H1 (cell line): ENCODE results near the gene DAPL1. TPM values are rescaled to one million over a fixed set of nuclear protein-coding genes. Genes with fewer than 3 reads are reported as not detected.
A peak's percentile ranks its signal among the peaks of the same experiment; 100 is the strongest.

Experiments used
- CTCF ChIA-PET: fragments of 300-600 bp; sonication (Branson Sonifier 250); formaldehyde crosslinking; loops from one replicate; lab custom pipeline; 2021; ENCODE audit not compliant: partially characterized antibody; lab: Charles Lee
- POLR2A ChIA-PET: fragments of 300-600 bp; sonication (Branson Sonifier 250); formaldehyde crosslinking; loops from one replicate; lab custom pipeline; 2021; ENCODE audit warnings: inconsistent platforms; ENCODE audit not compliant: partially characterized antibody; lab: Charles Lee
- DNase-seq, 2 experiments: peaks; one replicate each; pipeline versions ENCODE4 v3.0.0 to v3.0.0-alpha.2; 2010 to 2022; ENCODE audit warnings: low spot score in 2 of 2, low read depth in 1 of 2, mixed read lengths in 1 of 2
- FAIRE-seq: peaks from 2 replicates; lab custom pipeline; 2011; peaks lifted over from hg19 to GRCh38; lab: Jason Lieb, UNC
- H2AFZ ChIP-seq: 2 replicates; pipeline ENCODE4 v1.8.1; 2012; ENCODE audit warnings: low read length, inconsistent platforms
- H2AK5ac ChIP-seq: 2 replicates; pipeline ENCODE4 v1.6.1; 2013; ENCODE audit warnings: low read depth, low read length
- H2BK120ac ChIP-seq: replicated peaks from 2 replicates; pipeline ENCODE3; 2013; ENCODE audit warnings: low read depth, low read length, inconsistent platforms
- H2BK12ac ChIP-seq: 2 replicates; pipeline ENCODE4 v1.6.1; 2013; ENCODE audit warnings: low read depth, low read length
- H2BK15ac ChIP-seq: 2 replicates; pipeline ENCODE4 v1.6.1; 2013; ENCODE audit warnings: low read length
- H2BK20ac ChIP-seq: 2 replicates; pipeline ENCODE4 v1.6.1; 2013; ENCODE audit warnings: low read length
- H2BK5ac ChIP-seq: 2 replicates; pipeline ENCODE4 v1.6.1; 2013; ENCODE audit warnings: low read depth, low read length
- H3K14ac ChIP-seq: 2 replicates; pipeline ENCODE4 v1.6.1; 2013; ENCODE audit warnings: inconsistent platforms; ENCODE audit not compliant: insufficient read length
- H3K18ac ChIP-seq: 2 replicates; pipeline ENCODE4 v1.6.1; 2013; ENCODE audit warnings: low read length; ENCODE audit errors: extremely low read depth
- H3K23ac ChIP-seq: 2 replicates; pipeline ENCODE4 v1.6.1; 2013; ENCODE audit warnings: inconsistent platforms; ENCODE audit not compliant: insufficient read length
- H3K23me2 ChIP-seq: 2 replicates; pipeline ENCODE4 v1.6.1; 2013; ENCODE audit warnings: low read depth, low read length
- H3K27ac ChIP-seq: 2 replicates; pipeline ENCODE4 v1.6.1; 2011; ENCODE audit warnings: low read depth, low read length, inconsistent platforms
- H3K27me3 ChIP-seq, 4 experiments: replicated peaks in 1 of 4; 1 replicate in 1 of 4; 2 replicates in 3 of 4; pipeline versions ENCODE4 v1.6.1 to v1.8.1; 2011 to 2013; ENCODE audit warnings: low read length in 3 of 4, mild to moderate bottlenecking in 3 of 4, inconsistent platforms in 2 of 4, mixed read lengths in 2 of 4, moderate library complexity in 1 of 4; ENCODE audit not compliant: control insufficient read depth in 3 of 4, insufficient read depth in 3 of 4; ENCODE audit errors: extremely low read depth in 1 of 4
- H3K36me3 ChIP-seq, 4 experiments: 2 replicates each; pipeline versions ENCODE4 v1.6.1 to v1.8.1; 2011 to 2013; ENCODE audit warnings: mild to moderate bottlenecking in 4 of 4, low read length in 3 of 4, moderate library complexity in 2 of 4, control low read depth in 1 of 4, inconsistent platforms in 1 of 4; ENCODE audit not compliant: insufficient read depth in 4 of 4, control insufficient read depth in 2 of 4
- H3K4ac ChIP-seq: replicated peaks from 2 replicates; pipeline ENCODE3; 2013; ENCODE audit warnings: low read length, low read depth, mixed read lengths, inconsistent platforms; ENCODE audit not compliant: insufficient read length
- H3K4me1 ChIP-seq, 4 experiments: replicated peaks in 1 of 4; 1 replicate in 1 of 4; 2 replicates in 3 of 4; pipeline versions ENCODE4 v1.6.1 to v1.8.1; 2011 to 2013; ENCODE audit warnings: low read length in 3 of 4, inconsistent platforms in 2 of 4, mixed read lengths in 1 of 4; ENCODE audit not compliant: insufficient read depth in 4 of 4, control insufficient read depth in 3 of 4
- H3K4me2 ChIP-seq, 2 experiments: 2 replicates each; pipeline versions ENCODE4 v1.6.1 to v1.8.1; 2011 to 2013; ENCODE audit warnings: low read depth in 2 of 2, low read length in 2 of 2, control low read depth in 1 of 2, inconsistent platforms in 1 of 2, mild to moderate bottlenecking in 1 of 2; ENCODE audit not compliant: insufficient read depth in 1 of 2
- H3K4me3 ChIP-seq, 4 experiments: fragments of 200-600, 300-600 bp in 1 of 4; sonication (generic), shearing (Covaris generic), sonication (Bioruptor Twin) in 1 of 4; 2 replicates each; pipeline versions ENCODE4 v1.5.1 to v1.8.1; 2011 to 2016; ENCODE audit warnings: low read length in 4 of 4, low read depth in 3 of 4, control low read depth in 2 of 4, inconsistent platforms in 2 of 4, mild to moderate bottlenecking in 2 of 4, mixed read lengths in 1 of 4, moderate library complexity in 1 of 4; ENCODE audit not compliant: insufficient read depth in 2 of 4; ENCODE audit errors: extremely low read depth in 1 of 4
- H3K56ac ChIP-seq: replicated peaks from 2 replicates; pipeline ENCODE3; 2013; ENCODE audit warnings: low read depth, mild to moderate bottlenecking, mixed read lengths, low read length, inconsistent platforms; ENCODE audit not compliant: insufficient read length
- H3K79me1 ChIP-seq: 2 replicates; pipeline ENCODE4 v1.6.1; 2013; ENCODE audit warnings: low read depth, low read length, control low read depth
- H3K79me2 ChIP-seq, 2 experiments: 2 replicates each; pipeline versions ENCODE4 v1.6.1 to v1.8.1; 2012 to 2013; ENCODE audit warnings: low read length in 2 of 2, mild to moderate bottlenecking in 2 of 2, inconsistent platforms in 1 of 2; ENCODE audit not compliant: insufficient read depth in 2 of 2, control insufficient read depth in 1 of 2
- H3K9ac ChIP-seq, 4 experiments: replicated peaks in 1 of 4; 1 replicate in 1 of 4; 2 replicates in 3 of 4; pipeline versions ENCODE4 v1.6.1 to v1.8.1; 2011 to 2013; ENCODE audit warnings: low read depth in 3 of 4, low read length in 3 of 4, control low read depth in 2 of 4, mild to moderate bottlenecking in 2 of 4, moderate library complexity in 2 of 4, inconsistent platforms in 1 of 4; ENCODE audit errors: extremely low read depth in 1 of 4
- H3K9me3 ChIP-seq, 2 experiments: 2 replicates each; pipeline versions ENCODE4 v1.6.1 to v1.8.1; 2012 to 2013; ENCODE audit warnings: mild to moderate bottlenecking in 2 of 2, moderate library complexity in 2 of 2, control low read depth in 1 of 2, inconsistent platforms in 1 of 2, low read depth in 1 of 2, low read length in 1 of 2, mixed read lengths in 1 of 2; ENCODE audit not compliant: insufficient read depth in 2 of 2
- H4K20me1 ChIP-seq, 2 experiments: replicated peaks in 1 of 2; 2 replicates each; pipeline versions ENCODE3 to v1.8.1; 2011 to 2013; ENCODE audit warnings: inconsistent platforms in 2 of 2, low read length in 2 of 2, mild to moderate bottlenecking in 1 of 2; ENCODE audit not compliant: insufficient read depth in 2 of 2, control insufficient read depth in 1 of 2
- H4K5ac ChIP-seq: 2 replicates; pipeline ENCODE4 v1.6.1; 2013; ENCODE audit warnings: low read length, low read depth, mixed read lengths, inconsistent platforms; ENCODE audit not compliant: insufficient read length
- H4K8ac ChIP-seq: 2 replicates; pipeline ENCODE4 v1.8.0; 2013; ENCODE audit warnings: mild to moderate bottlenecking, moderate library complexity, low read length, inconsistent platforms; ENCODE audit not compliant: insufficient read depth; ENCODE audit errors: extremely low read depth
- H4K91ac ChIP-seq: replicated peaks from 2 replicates; pipeline ENCODE3; 2013; ENCODE audit warnings: low read length, mixed read lengths, inconsistent platforms; ENCODE audit not compliant: insufficient read length
- FOSL1 ChIP-seq: IDR thresholded peaks from 2 replicates; pipeline ENCODE4 v1.6.1; 2011; ENCODE audit warnings: mild to moderate bottlenecking, low read depth, low read length, moderate library complexity; ENCODE audit not compliant: insufficient read depth
- GABPA ChIP-seq: IDR thresholded peaks from 2 replicates; pipeline ENCODE4 v1.6.1; 2011; ENCODE audit warnings: mild to moderate bottlenecking, low read length, moderate library complexity, borderline replicate concordance; ENCODE audit not compliant: insufficient read depth
- KDM1A ChIP-seq: fragments of 200-600, 300-600 bp; sonication (generic); IDR thresholded peaks from 2 replicates; pipeline ENCODE4 v1.7.1; 2016; ENCODE audit warnings: mild to moderate bottlenecking, low read length, borderline replicate concordance
- NANOG ChIP-seq: IDR thresholded peaks from 2 replicates; pipeline ENCODE4 v1.6.1; 2011; ENCODE audit warnings: low read length, low read depth, mild to moderate bottlenecking, inconsistent platforms; ENCODE audit not compliant: insufficient read depth, poor library complexity, severe bottlenecking
- RFX5 ChIP-seq: IDR thresholded peaks from 2 replicates; pipeline ENCODE4 v1.6.1; 2011; ENCODE audit warnings: low read depth, low read length, improper control_type of control experiment, borderline replicate concordance
- WGBS, 2 experiments: shearing (Covaris generic) in 1 of 2; methylation state at CpG; one replicate each; pipeline versions ENCODE4 v1.1.6 to v1.1.7; 2013 to 2015; ENCODE audit warnings: low lambda C conversion rate in 2 of 2, mixed read lengths in 2 of 2, inconsistent platforms in 1 of 2, low coverage in 1 of 2, missing lambda C conversion rate in 1 of 2; ENCODE audit not compliant: insufficient replicate concordance in 2 of 2, insufficient coverage in 1 of 2, insufficient read length in 1 of 2; ENCODE audit errors: extremely low coverage in 1 of 2, missing lambda C conversion rate in 1 of 2; 5-methylcytosine and 5-hydroxymethylcytosine counted together
- polyA plus RNA-seq, 7 experiments: library from polyadenylated mRNA; depleted of rRNA in 3 of 7; stranded (reverse) in 5 of 7; unstranded in 2 of 7; fragments of >200 nt in 5 of 7; fragments of 200-250 nt in 2 of 7; gene quantifications; 1 replicate in 5 of 7; 2 replicates in 1 of 7; 4 replicates in 1 of 7; pipeline versions ENCODE4 v1.2.1 to v1.2.3, GENCODE V29; 2011 to 2013; ENCODE audit warnings: missing spikeins in 2 of 7, mixed read lengths in 2 of 7
- total RNA-seq: library from RNA; stranded (reverse); fragmentation: NEBNext Ultra II Directional; extraction: Animal tissue kit (Norgen Biotek cat#: 25700); gene quantifications from 2 replicates; pipeline ENCODE4 v1.2.1, GENCODE V29; 2021
- TF ChIP-seq, protein P1 (sequence below), 3 experiments: IDR thresholded peaks; 1 replicate in 2 of 3; 2 replicates in 1 of 3; pipeline versions ENCODE4 v1.5.1 to v1.6.1; 2011; ENCODE audit warnings: low read length in 3 of 3, mild to moderate bottlenecking in 3 of 3, inconsistent platforms in 2 of 3, low read depth in 1 of 3, moderate library complexity in 1 of 3; ENCODE audit not compliant: insufficient read depth in 1 of 3; ENCODE audit errors: control extremely low read depth in 1 of 3

The DAPL1 gene
- total and polyA plus RNA-seq, 2 of the 8 experiments (the other 6 are each of a cell fraction or from before 2014, with no cell fraction given): not detected

- Histone ChIP-seq H3K36me3 (no peaks in the 10 kb centered on the region), H3K56ac (no peak overlapping the region)
- TF ChIP-seq, protein P1, sequence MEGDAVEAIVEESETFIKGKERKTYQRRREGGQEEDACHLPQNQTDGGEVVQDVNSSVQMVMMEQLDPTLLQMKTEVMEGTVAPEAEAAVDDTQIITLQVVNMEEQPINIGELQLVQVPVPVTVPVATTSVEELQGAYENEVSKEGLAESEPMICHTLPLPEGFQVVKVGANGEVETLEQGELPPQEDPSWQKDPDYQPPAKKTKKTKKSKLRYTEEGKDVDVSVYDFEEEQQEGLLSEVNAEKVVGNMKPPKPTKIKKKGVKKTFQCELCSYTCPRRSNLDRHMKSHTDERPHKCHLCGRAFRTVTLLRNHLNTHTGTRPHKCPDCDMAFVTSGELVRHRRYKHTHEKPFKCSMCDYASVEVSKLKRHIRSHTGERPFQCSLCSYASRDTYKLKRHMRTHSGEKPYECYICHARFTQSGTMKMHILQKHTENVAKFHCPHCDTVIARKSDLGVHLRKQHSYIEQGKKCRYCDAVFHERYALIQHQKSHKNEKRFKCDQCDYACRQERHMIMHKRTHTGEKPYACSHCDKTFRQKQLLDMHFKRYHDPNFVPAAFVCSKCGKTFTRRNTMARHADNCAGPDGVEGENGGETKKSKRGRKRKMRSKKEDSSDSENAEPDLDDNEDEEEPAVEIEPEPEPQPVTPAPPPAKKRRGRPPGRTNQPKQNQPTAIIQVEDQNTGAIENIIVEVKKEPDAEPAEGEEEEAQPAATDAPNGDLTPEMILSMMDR (IDR thresholded peaks at IDR 0.05; ENCODE audit: control extremely low read depth in 1 of 3, insufficient read depth in 1 of 3, low read depth in 1 of 3, low read length in 3 of 3): no peak
- TF ChIP-seq KDM1A (no peak), GABPA (no peak), NANOG (no peak), RFX5 (no peak), FOSL1 (no peak)
- TF ChIP-seq, all 59 proteins: peak for 0
- H2BK120ac ChIP-seq: no peak overlapping the region
- peak overlapping the region; percentile 70 to 71 for H3K4me2 ChIP-seq
- no peak overlapping the region for H2BK15ac ChIP-seq
- 34% methylated on average over 7 of the region's 7 CpGs; no CpG with 5 or more reads in 1 of the 2 experiments for WGBS, 2 experiments
- FAIRE-seq (no peak), DNase-seq (no peak)
- H3K9ac ChIP-seq: no peak overlapping the region
- CTCF ChIA-PET: interaction anchor here (0.6 to 28.7 kb wide), 56 partner anchors 8 to 1352 kb away, joined by 3 to 416 read pairs (median 4); no protein-coding TSS in a partner anchor
- no peak overlapping the region for H4K5ac ChIP-seq
- no peak overlapping the region for H3K4ac ChIP-seq
- no peaks in the 10 kb centered on the region; a peak in 1 of 7 replicates for H3K27me3 ChIP-seq
- no peaks in the 10 kb centered on the region for H3K79me1 ChIP-seq
- H2AK5ac ChIP-seq: no peak overlapping the region
- H3K4me1 ChIP-seq: peaks cover 5 to 11% (median 6%) of the 10 kb centered on the region in 4 experiments
- H2BK12ac ChIP-seq: peak overlapping the region; percentile 62
- H2BK5ac ChIP-seq: no peak overlapping the region
- no peaks in the 10 kb centered on the region for H3K79me2 ChIP-seq
- no peak overlapping the region for H3K27ac ChIP-seq
- no peaks in the 10 kb centered on the region; the same call in none of the 2 replicates for H3K23me2 ChIP-seq
- H4K20me1 ChIP-seq: no peaks in the 10 kb centered on the region
- POLR2A ChIA-PET: interaction anchor here (1.0 kb wide), 1 partner anchor 9 kb away, joined by 4 read pairs; no protein-coding TSS in a partner anchor
- no peak overlapping the region for H2BK20ac ChIP-seq
- no peaks in the 10 kb centered on the region for H3K9me3 ChIP-seq
- no peak overlapping the region for H3K14ac ChIP-seq
- no peak overlapping the region for H3K23ac ChIP-seq
- H4K91ac ChIP-seq: no peak overlapping the region
- H3K18ac ChIP-seq: no peak overlapping the region; the same call in 1 of the 2 replicates
- peak overlapping the region in 1 of 4 experiments; percentile 50; a peak in 2 of 8 replicates for H3K4me3 ChIP-seq
- H4K8ac ChIP-seq: no peak overlapping the region
- H2AFZ ChIP-seq: peak overlapping the region; percentile 88; the same call in 1 of the 2 replicates
Observed at GRCh38 chr2:158745866-158746382, 49.2 kb upstream of the DAPL1 start.
